ENCODE data around the gene CTDSPL2.

GRCh38 chr15:44527241-44527640, 99.8 kb downstream of the CTDSPL2 start:
- no peak for TF ChIP-seq EP300 (IDR thresholded peaks at IDR 0.05)
- TF ChIP-seq, protein P1, sequence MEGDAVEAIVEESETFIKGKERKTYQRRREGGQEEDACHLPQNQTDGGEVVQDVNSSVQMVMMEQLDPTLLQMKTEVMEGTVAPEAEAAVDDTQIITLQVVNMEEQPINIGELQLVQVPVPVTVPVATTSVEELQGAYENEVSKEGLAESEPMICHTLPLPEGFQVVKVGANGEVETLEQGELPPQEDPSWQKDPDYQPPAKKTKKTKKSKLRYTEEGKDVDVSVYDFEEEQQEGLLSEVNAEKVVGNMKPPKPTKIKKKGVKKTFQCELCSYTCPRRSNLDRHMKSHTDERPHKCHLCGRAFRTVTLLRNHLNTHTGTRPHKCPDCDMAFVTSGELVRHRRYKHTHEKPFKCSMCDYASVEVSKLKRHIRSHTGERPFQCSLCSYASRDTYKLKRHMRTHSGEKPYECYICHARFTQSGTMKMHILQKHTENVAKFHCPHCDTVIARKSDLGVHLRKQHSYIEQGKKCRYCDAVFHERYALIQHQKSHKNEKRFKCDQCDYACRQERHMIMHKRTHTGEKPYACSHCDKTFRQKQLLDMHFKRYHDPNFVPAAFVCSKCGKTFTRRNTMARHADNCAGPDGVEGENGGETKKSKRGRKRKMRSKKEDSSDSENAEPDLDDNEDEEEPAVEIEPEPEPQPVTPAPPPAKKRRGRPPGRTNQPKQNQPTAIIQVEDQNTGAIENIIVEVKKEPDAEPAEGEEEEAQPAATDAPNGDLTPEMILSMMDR (IDR thresholded peaks at IDR 0.05): no peak

Measured in tibial nerve (tissue), 4 donors.